BLaER1 (cell line): ENCODE data around the gene ALOX5.

ENCODE experiments used
- H3K27ac ChIP-seq: shearing (Covaris generic); formaldehyde crosslinking; 2 replicates; pipeline ENCODE4 v1.8.1; 2022
- H3K27me3 ChIP-seq: shearing (Covaris generic); formaldehyde crosslinking; 2 replicates; pipeline ENCODE4 v1.8.1; 2022
- H3K36me3 ChIP-seq: shearing (Covaris generic); formaldehyde crosslinking; 2 replicates; pipeline ENCODE4 v1.8.1; 2022
- H3K4me1 ChIP-seq: shearing (Covaris generic); formaldehyde crosslinking; 2 replicates; pipeline ENCODE4 v1.8.1; 2022
- H3K4me2 ChIP-seq: shearing (Covaris generic); formaldehyde crosslinking; 2 replicates; pipeline ENCODE4 v1.8.1; 2022
- H3K4me3 ChIP-seq: shearing (Covaris generic); formaldehyde crosslinking; 2 replicates; pipeline ENCODE4 v1.8.1; 2022
- H3K9ac ChIP-seq: shearing (Covaris generic); formaldehyde crosslinking; 2 replicates; pipeline ENCODE4 v1.8.1; 2022
- H3K9me3 ChIP-seq: shearing (Covaris generic); formaldehyde crosslinking; 2 replicates; pipeline ENCODE4 v1.8.1; 2022
- H4K20me1 ChIP-seq: shearing (Covaris generic); formaldehyde crosslinking; 2 replicates; pipeline ENCODE4 v1.8.1; 2022
- Cebpa-rat ChIP-seq: shearing (Covaris generic); IDR thresholded peaks from 2 replicates; pipeline ENCODE4 v1.8.1; 2022

The ALOX5 gene

DNA sequence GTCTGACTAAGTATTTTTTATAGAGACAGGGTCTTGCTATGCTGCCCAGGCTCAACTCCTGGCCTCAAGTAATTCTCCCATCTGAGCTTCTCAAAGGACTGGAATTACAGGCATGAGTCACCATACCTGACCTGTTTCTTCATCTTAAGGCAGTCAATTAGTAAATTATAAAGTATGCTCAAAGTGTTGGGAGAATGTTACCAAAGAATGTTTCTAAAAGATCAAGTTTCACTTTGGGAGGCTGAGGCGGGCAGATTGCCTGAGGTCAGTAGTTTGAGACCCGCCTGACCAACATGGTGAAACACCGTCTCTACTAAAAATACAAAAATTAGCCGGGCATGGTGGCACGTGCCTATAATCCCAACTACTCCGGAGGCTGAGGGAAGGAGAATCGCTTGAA is 117.0 kb downstream of the ALOX5 start:
- H4K20me1 ChIP-seq: no peaks in the 10 kb centered on the region
- TF ChIP-seq Cebpa-rat: no peak
- H3K9me3 ChIP-seq: peaks cover 65% of the 10 kb centered on the region
- no peaks in the 10 kb centered on the region for H3K27me3 ChIP-seq
- H3K4me2 ChIP-seq: no peak overlapping the region
- H3K4me1 ChIP-seq: peaks cover 35% of the 10 kb centered on the region
- peaks cover 5% of the 10 kb centered on the region; the same call in 1 of the 2 replicates for H3K36me3 ChIP-seq
- H3K27ac ChIP-seq: no peak overlapping the region
- H3K9ac ChIP-seq: no peak overlapping the region
- no peak overlapping the region for H3K4me3 ChIP-seq
